Stimulated activated naive CD8-positive, alpha-beta T cell treated with anti-CD3 and anti-CD28 coated beads, Interleukin-15, amount 100 ng/mL, for 72 hours (primary cell): ENCODE data around the gene CUX1.
"Not testable (repeated sequence)": the region's sequence is repeated elsewhere in the genome, so short reads cannot be mapped to it uniquely, and the experiment has no call there.

Source experiments
- ATAC-seq: fragments of 150-1000 bp; cut with Tn5 transposase; 2 replicates; pipeline ENCODE4 v1.10.0; 2021; ENCODE audit warnings: mild to moderate bottlenecking, moderate library complexity
- DNase-seq, 2 donors: peaks; one replicate each; pipeline ENCODE4 v3.0.0; 2021 to 2022
- H3K27ac Mint-ChIP-seq, 2 donors: one replicate each; pipeline ENCODE4 v1.8.0; 2022; ENCODE audit warnings: mild to moderate bottlenecking in 2 of 2, mixed read lengths in 2 of 2, moderate library complexity in 2 of 2
- H3K27me3 Mint-ChIP-seq: one replicate; pipeline ENCODE4 v1.8.0; 2022; ENCODE audit warnings: mixed read lengths
- H3K4me1 Mint-ChIP-seq: one replicate; pipeline ENCODE4 v1.8.0; 2022; ENCODE audit warnings: mild to moderate bottlenecking, mixed read lengths
- H3K4me3 Mint-ChIP-seq, 2 donors: one replicate each; pipeline ENCODE4 v1.8.0; 2022; ENCODE audit warnings: mild to moderate bottlenecking in 2 of 2, mixed read lengths in 2 of 2, moderate library complexity in 1 of 2
- H3K9me3 Mint-ChIP-seq, 2 donors: one replicate each; pipeline ENCODE4 v1.8.0; 2022; ENCODE audit warnings: mixed read lengths in 2 of 2

The CUX1 gene

DNA sequence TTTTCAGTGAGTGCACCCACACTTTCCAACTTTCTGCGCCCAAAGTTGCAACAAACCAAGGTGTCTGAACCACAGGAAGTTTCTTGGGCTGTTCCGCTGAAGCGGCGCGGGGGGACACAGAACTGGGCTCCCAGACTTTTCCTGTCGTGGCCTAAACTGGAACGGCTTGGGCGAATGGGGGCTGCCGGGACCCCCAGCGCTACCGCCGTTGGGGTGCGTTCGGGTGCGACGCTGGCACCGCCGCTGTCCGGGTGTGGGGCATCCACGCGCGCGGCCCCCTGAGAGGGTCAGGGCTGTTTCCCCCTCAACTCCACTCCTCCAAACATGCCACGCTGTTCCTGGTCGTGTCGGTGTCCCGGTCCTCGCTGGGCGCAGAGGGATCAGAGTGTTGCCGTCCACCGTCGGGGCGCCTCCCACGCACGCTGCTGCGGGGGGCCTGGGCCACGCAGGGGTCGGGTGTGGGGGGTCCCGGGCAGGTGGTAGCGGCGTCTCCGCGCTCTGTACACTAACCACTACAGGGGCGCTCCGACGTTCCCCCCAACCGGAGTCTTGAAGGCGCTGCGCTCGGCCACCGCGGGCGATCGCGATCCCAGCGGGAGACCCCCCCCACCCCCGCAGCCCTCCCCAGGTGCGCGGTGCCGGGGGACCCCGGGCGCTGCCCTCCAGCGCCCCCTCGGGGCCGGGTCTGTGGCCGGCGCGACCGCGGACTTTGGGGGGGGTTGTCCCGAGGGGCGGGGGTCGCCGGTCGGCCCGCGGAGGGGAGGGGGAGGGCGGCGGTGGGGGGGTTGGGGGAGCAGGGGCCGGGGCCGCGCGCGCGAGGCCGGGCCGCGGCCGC lies 2.2 kb upstream of the CUX1 start:
- H3K4me3 Mint-ChIP-seq: peak overlapping the region; percentile 86 to 88
- ATAC-seq: peak; percentile 70

DNA sequence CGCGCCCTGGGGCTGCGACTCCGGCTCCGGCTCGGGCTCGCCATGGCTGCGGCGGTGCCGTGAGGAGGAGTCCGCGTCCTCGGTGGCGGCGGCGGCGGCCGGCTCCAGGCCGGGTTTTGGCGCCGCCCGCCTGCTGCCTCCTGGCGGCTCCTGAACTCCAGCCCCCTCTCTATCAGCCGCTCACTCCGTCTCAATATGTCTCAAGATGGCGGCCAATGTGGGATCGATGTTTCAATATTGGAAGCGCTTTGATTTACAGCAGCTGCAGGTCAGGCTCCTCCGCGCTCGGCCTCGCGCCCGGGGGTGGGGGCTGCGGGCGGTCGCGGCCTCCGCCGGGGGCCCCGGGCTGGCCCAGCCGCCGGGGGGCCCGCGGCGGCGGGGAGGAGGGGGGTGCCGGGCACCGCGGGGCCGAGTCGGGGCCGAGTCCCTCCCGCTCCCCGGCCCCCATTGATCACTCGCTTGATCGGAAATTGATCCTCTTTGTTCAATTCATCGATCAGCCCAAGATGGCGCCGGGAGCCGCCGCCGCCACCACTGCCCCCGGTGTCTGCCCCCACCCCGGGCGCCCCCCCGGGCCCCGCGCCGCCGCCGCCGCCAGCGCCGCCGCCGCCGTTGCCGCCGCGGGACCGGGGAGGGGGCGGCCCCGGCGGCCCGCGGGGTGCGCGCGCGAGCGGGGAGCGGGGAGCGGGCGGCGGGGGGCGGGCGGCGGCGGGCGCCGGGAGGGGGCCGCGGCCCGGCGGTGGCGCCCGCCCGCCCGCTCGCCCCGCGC lies 1.4 kb upstream of the CUX1 start:
- Mint-ChIP-seq H3K4me1 (peaks cover 27% of the 10 kb centered on the region), H3K9me3 (no peaks in the 10 kb centered on the region), H3K27ac (peak overlapping the region; percentile 78 to 92), H3K4me3 (peak overlapping the region; percentile 81 to 84), H3K27me3 (no peaks in the 10 kb centered on the region)
- ATAC-seq: peak; percentile 81
- peak; percentile 75 to 79 for DNase-seq

More for the DNA sequence above, 2.2 kb upstream of the CUX1 start:
- Mint-ChIP-seq H3K27ac (peak overlapping the region in 1 of 2 donors; percentile 52), H3K4me1 (peaks cover 27% of the 10 kb centered on the region), H3K9me3 (no peaks in the 10 kb centered on the region), H3K27me3 (no peaks in the 10 kb centered on the region)
- peak; percentile 68 to 78 for DNase-seq

DNA sequence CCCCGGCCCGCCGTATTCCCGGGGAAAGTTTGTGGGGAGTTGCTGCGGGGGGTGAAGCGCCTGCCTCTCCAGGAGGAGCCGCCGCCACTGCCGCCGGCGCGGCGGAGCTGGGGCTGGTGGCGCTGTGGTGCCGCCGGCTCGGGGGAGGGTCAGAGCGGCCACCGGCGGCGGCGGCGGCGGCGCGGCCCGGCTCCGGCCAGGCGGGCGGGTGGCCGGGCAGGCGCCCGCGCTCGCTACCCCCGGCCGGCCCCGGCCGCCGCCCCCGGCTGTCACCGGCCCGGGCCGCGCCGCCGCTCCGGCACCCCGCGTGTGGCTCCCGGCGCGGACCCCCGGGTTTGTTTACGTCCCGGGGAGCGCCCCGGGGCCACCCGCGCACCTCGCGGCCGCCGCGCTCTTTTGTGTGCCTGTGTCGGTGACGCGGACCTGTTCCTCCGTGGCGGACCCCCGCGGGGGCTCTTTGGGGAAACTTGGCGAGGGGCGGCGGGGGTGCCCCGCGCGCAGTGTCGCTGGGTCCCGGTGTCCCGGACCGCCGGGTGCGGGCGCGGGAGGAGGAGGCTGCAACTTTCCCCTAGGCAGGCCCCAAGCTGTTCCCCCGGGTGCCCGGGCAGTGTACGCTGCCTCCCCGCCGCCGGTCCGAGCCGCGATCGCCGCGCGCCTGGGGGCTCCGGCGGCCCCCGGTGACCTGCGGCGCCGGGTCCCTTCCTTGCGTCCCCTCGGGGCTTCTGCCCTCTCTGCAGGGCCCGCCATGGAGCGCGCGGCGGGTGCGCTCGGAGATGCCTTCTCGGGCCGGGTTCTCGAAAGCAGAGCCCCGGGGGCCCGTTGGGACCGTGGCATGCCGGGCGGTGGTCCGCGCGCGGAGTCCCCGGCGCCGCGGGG lies 593 bp upstream of the CUX1 start:
- ATAC-seq (peak; percentile 21), DNase-seq (peak; percentile 27 to 41)
- no peaks in the 10 kb centered on the region for H3K27me3 Mint-ChIP-seq
- no peak overlapping the region for H3K27ac Mint-ChIP-seq
- peaks cover 27% of the 10 kb centered on the region for H3K4me1 Mint-ChIP-seq
- no peaks in the 10 kb centered on the region for H3K9me3 Mint-ChIP-seq
- peak overlapping the region; percentile 63 to 78 for H3K4me3 Mint-ChIP-seq

GRCh38 chr7:101818287-101819071 lies 1.1 kb downstream of the CUX1 start:
- no peaks in the 10 kb centered on the region for H3K27me3 Mint-ChIP-seq

DNA sequence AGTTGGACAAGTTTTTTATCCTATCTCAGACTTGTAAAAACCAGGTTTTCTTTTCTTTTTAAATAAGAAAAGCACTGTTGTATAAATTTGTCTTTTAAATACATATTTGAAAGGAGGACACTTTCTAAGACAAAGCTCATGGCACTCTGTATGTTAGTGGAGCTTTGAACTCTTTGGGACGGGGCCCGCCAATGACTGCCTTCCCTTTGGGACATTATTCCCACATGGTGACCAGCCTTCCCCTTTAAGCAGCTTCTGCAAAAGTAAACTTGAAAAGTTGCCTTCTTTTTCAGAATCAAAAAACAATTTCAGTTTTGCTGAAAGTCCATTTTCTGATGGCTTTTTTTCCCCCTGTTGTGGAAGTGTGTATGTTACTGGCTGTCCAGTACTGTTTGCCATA lies 1.8 kb downstream of the CUX1 start:
- ATAC-seq (no peak), DNase-seq (no peak)
- Mint-ChIP-seq H3K4me3 (no peak overlapping the region), H3K9me3 (no peaks in the 10 kb centered on the region), H3K4me1 (peaks cover 27% of the 10 kb centered on the region), H3K27ac (no peak overlapping the region), H3K27me3 (no peaks in the 10 kb centered on the region)

More at GRCh38 chr7:101818287-101819071, 1.1 kb downstream of the CUX1 start:
- peak overlapping the region in 1 of 2 donors; percentile 78 for H3K4me3 Mint-ChIP-seq
- peaks cover 27% of the 10 kb centered on the region for H3K4me1 Mint-ChIP-seq
- ATAC-seq (no peak), DNase-seq (no peak)
- peak overlapping the region in 1 of 2 donors; percentile 59 for H3K27ac Mint-ChIP-seq
- H3K9me3 Mint-ChIP-seq: no peaks in the 10 kb centered on the region

- no peaks in the 10 kb centered on the region for H3K27me3 Mint-ChIP-seq
- no peak overlapping the region for H3K27ac Mint-ChIP-seq
- DNase-seq: no peak
- H3K4me1 Mint-ChIP-seq: peaks cover 20% of the 10 kb centered on the region
- no peaks in the 10 kb centered on the region for H3K9me3 Mint-ChIP-seq
- ATAC-seq: no peak
- H3K4me3 Mint-ChIP-seq: no peak overlapping the region
Observed at GRCh38 chr7:101819913-101820522, 2.6 kb downstream of the CUX1 start.

DNA sequence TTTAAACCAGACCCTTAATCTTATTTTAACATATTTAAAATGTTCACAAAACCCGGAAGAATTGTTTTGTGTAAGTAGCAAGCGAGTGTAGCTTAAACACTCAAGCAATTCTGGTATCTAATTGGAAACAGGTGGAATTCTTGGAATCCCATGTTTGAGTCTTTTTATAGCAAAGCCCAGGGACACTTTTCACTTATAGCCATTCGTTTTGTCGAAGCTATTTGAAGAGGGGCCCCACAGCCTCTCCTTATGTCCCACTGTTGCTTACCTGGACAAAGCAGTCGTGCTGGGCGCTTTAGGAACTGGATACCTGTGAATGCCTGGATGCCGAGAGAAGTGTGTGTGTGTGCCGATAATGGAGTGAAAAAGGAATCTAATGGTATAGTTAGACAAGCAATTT lies 3.3 kb downstream of the CUX1 start:
- no peaks in the 10 kb centered on the region for H3K9me3 Mint-ChIP-seq
- no peak overlapping the region for H3K27ac Mint-ChIP-seq
- H3K27me3 Mint-ChIP-seq: no peaks in the 10 kb centered on the region
- DNase-seq (no peak), ATAC-seq (no peak)
- no peak overlapping the region for H3K4me3 Mint-ChIP-seq
- peaks cover 20% of the 10 kb centered on the region for H3K4me1 Mint-ChIP-seq

DNA sequence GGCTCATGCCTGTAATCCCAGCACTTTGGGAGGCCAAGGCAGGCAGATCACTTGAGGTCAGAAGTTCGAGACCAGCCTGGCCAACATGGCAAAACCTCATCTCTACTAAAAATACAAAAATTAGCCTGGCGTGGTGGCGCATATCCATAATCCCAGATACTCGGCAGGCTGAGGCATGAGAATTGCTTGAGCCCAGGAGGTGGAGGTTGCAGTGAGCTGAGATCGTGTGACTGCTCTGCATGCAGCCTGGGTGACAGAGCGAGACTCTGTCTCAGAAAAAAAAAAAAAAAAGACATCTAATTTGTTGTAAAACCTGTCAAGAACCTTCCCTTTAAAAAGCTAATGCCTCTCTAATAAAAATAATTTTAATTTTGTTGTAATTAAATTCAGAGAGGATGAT lies 5.2 kb downstream of the CUX1 start:
- peaks cover 25% of the 10 kb centered on the region for H3K4me1 Mint-ChIP-seq

GRCh38 chr7:101823096-101823495 lies 5.7 kb downstream of the CUX1 start:
- Mint-ChIP-seq H3K4me1 (peaks cover 23% of the 10 kb centered on the region), H3K27ac (no peak overlapping the region), H3K27me3 (no peaks in the 10 kb centered on the region), H3K4me3 (no peak overlapping the region), H3K9me3 (no peaks in the 10 kb centered on the region)
- ATAC-seq (no peak), DNase-seq (no peak)

More for the DNA sequence above, 5.2 kb downstream of the CUX1 start:
- H3K9me3 Mint-ChIP-seq, ATAC-seq, H3K27me3 Mint-ChIP-seq, H3K4me3 Mint-ChIP-seq, H3K27ac Mint-ChIP-seq, DNase-seq: not testable (repeated sequence)

- H3K4me3 Mint-ChIP-seq: no peak overlapping the region
- peaks cover 19% of the 10 kb centered on the region for H3K4me1 Mint-ChIP-seq
- no peak overlapping the region for H3K27ac Mint-ChIP-seq
- DNase-seq (no peak), ATAC-seq (no peak)
- H3K9me3 Mint-ChIP-seq: no peaks in the 10 kb centered on the region
- H3K27me3 Mint-ChIP-seq: no peaks in the 10 kb centered on the region
Observed at GRCh38 chr7:101823596-101823995, 6.2 kb downstream of the CUX1 start.

GRCh38 chr7:101824440-101824839 lies 7.0 kb downstream of the CUX1 start:
- Mint-ChIP-seq H3K9me3 (no peaks in the 10 kb centered on the region), H3K27me3 (no peaks in the 10 kb centered on the region), H3K4me1 (peaks cover 21% of the 10 kb centered on the region), H3K4me3 (no peak overlapping the region), H3K27ac (no peak overlapping the region)
- no peak for ATAC-seq
- no peak for DNase-seq

- no peak overlapping the region for H3K27ac Mint-ChIP-seq
- no peak for ATAC-seq
- H3K4me1 Mint-ChIP-seq: peaks cover 15% of the 10 kb centered on the region
Observed at GRCh38 chr7:101826081-101826835, 8.8 kb downstream of the CUX1 start.

GRCh38 chr7:101828301-101829020 lies 11.0 kb downstream of the CUX1 start:
- Mint-ChIP-seq H3K4me3 (no peak overlapping the region), H3K27me3 (no peaks in the 10 kb centered on the region), H3K27ac (peak overlapping the region in 1 of 2 donors; percentile 53), H3K9me3 (no peaks in the 10 kb centered on the region), H3K4me1 (peaks cover 15% of the 10 kb centered on the region)
- ATAC-seq (no peak), DNase-seq (no peak)

More at GRCh38 chr7:101826081-101826835, 8.8 kb downstream of the CUX1 start:
- no peak for DNase-seq
- no peaks in the 10 kb centered on the region for H3K27me3 Mint-ChIP-seq
- H3K9me3 Mint-ChIP-seq: no peaks in the 10 kb centered on the region
- H3K4me3 Mint-ChIP-seq: no peak overlapping the region
